DOHH2 (cell line): ENCODE results near the gene GAA.
A peak's percentile ranks its signal among the peaks of the same experiment; 100 is the strongest.

Experiments used
- H3F3A ChIP-seq: fragments of 200-600 bp; sonication (generic), shearing (Covaris generic); 2 replicates; pipeline ENCODE4 v1.6.0; 2016; ENCODE audit warnings: antibody characterized with exemption, mild to moderate bottlenecking; ENCODE audit not compliant: control insufficient read depth, insufficient read depth
- H3K27ac ChIP-seq: fragments of 200-600 bp; sonication (generic); 2 replicates; pipeline ENCODE4 v1.5.1; 2014; ENCODE audit warnings: low read depth, mild to moderate bottlenecking, low read length, moderate library complexity
- H3K27me3 ChIP-seq: fragments of 200-600 bp; sonication (generic); 2 replicates; pipeline ENCODE4 v1.6.1; 2014; ENCODE audit warnings: mild to moderate bottlenecking, low read length, mixed read lengths; ENCODE audit not compliant: control insufficient read depth
- H3K36me3 ChIP-seq: fragments of 200-600 bp; sonication (generic); 2 replicates; pipeline ENCODE4 v1.6.1; 2014; ENCODE audit warnings: mild to moderate bottlenecking, low read length, moderate library complexity, mixed read lengths; ENCODE audit not compliant: control insufficient read depth
- H3K4me1 ChIP-seq: fragments of 200-600 bp; sonication (generic); 2 replicates; pipeline ENCODE4 v1.6.1; 2014; ENCODE audit warnings: mild to moderate bottlenecking, low read length, mixed read lengths; ENCODE audit not compliant: control insufficient read depth
- H3K4me2 ChIP-seq: fragments of 200-600 bp; sonication (generic); 2 replicates; pipeline ENCODE4 v1.6.0; 2014; ENCODE audit warnings: mild to moderate bottlenecking, low read length, moderate library complexity
- H3K4me3 ChIP-seq: fragments of 200-600 bp; sonication (generic); 2 replicates; pipeline ENCODE4 v1.5.1; 2014; ENCODE audit warnings: mild to moderate bottlenecking, low read length, mixed read lengths
- H3K79me2 ChIP-seq: fragments of 200-600 bp; sonication (generic); 2 replicates; pipeline ENCODE4 v1.6.1; 2014; ENCODE audit warnings: mild to moderate bottlenecking, low read length, mixed read lengths; ENCODE audit not compliant: control insufficient read depth
- H3K9me2 ChIP-seq: fragments of 200-600 bp; sonication (generic); replicated peaks from 2 replicates; pipeline ENCODE4 v1.6.1; 2014; ENCODE audit warnings: mild to moderate bottlenecking, low read length, mixed read lengths; ENCODE audit not compliant: control insufficient read depth
- H3K9me3 ChIP-seq: fragments of 200-600 bp; sonication (generic); 2 replicates; pipeline ENCODE4 v1.6.1; 2014; ENCODE audit warnings: antibody characterized with exemption, low read length, mixed read lengths; ENCODE audit not compliant: control insufficient read depth, insufficient read depth
- H4K20me1 ChIP-seq: fragments of 200-600 bp; sonication (generic); 2 replicates; pipeline ENCODE4 v1.6.0; 2014; ENCODE audit warnings: low read depth, mild to moderate bottlenecking, antibody characterized with exemption, low read length, moderate library complexity; ENCODE audit not compliant: control insufficient read depth, insufficient read depth
- CTCF ChIP-seq: fragments of 200-600 bp; sonication (generic); IDR thresholded peaks from one replicate; pipeline ENCODE4 v1.5.1; 2014; ENCODE audit warnings: antibody characterized with exemption, mild to moderate bottlenecking, low read depth, low read length; ENCODE audit not compliant: poor library complexity, severe bottlenecking
- EZH2phosphoT487 ChIP-seq: fragments of 200-600 bp; sonication (generic); IDR thresholded peaks from 2 replicates; pipeline ENCODE4 v1.6.1; 2017; ENCODE audit warnings: borderline replicate concordance, mild to moderate bottlenecking, antibody characterized with exemption, low read length, moderate library complexity, mixed read lengths

Gene GAA

DNA sequence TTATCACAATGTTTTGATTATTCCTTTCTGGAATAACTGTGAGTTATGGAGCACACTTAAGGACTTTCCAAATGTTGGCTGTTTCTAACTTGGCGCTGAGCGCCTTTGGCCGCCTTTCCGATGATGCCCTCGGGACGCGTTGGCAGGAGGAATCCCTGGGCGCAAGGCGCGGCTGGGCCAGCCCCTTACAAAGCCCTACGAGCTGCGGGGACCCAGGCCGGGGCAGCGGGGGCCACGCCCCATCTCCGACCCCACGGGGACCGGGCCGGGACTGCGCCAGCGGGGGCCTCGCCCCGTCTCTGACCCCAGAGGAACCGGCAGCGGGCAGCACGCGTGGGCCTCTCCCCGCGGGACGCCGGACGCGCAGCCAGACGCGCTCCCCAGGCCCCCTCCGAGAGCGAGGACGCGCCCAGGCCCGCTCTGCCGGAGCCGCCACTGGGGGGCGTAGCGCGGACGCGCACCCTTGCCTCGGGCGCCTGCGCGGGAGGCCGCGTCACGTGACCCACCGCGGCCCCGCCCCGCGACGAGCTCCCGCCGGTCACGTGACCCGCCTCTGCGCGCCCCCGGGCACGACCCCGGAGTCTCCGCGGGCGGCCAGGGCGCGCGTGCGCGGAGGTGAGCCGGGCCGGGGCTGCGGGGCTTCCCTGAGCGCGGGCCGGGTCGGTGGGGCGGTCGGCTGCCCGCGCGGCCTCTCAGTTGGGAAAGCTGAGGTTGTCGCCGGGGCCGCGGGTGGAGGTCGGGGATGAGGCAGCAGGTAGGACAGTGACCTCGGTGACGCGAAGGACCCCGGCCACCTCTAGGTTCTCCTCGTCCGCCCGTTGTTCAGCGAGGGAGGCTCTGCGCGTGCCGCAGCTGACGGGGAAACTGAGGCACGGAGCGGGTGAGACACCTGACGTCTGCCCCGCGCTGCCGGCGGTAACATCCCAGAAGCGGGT, at the start of gene GAA:
Gene GAA (plus strand): TSS at position 571 of the 935 bp plus-strand sequence. CDS start 3,006 bp downstream, outside the sequence.
- Histone ChIP-seq H3K4me3 (peak within 1 kb of the TSS; percentile 95), H3K4me2 (peak within 1 kb of the TSS; percentile 100), H3K4me1 (peaks cover 24% of the 10 kb centered on the region), H3K36me3 (no peaks in the 10 kb centered on the region), H3F3A (peaks cover 5% of the 10 kb centered on the region), H4K20me1 (no peaks in the 10 kb centered on the region), H3K27me3 (no peaks in the 10 kb centered on the region), H3K9me3 (no peaks in the 10 kb centered on the region), H3K79me2 (peaks cover 3% of the 10 kb centered on the region; the same call in 1 of the 2 replicates), H3K27ac (no peak within 1 kb of the TSS), H3K9me2 (no peaks in the 10 kb centered on the region)
- TF ChIP-seq EZH2phosphoT487 (no peak), CTCF (peak; percentile 67)

DNA sequence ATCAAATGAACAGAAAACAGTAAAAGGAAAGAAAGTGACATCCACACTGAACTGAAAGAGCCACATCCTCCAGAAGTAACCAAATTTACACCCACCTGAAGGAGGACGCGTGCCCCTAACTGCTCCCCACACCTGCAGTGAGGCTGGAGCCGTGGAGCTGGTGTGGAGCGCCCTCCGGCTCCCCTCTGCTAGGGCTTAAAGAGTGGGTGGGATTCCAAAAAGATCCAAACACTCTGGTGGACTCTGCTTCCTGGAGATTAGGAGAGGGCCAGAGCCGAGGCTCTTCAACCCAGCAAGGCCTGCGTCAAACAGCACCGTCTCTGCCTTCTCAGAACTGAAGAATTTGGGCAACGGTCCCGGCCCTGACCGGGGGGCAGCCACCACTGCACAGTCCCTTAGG, 49.7 kb upstream of the GAA start:
- Histone ChIP-seq H3K27ac (no peak overlapping the region), H3K79me2 (no peaks in the 10 kb centered on the region), H3K4me1 (no peaks in the 10 kb centered on the region), H3K4me3 (no peak overlapping the region), H3K9me2 (no peaks in the 10 kb centered on the region), H4K20me1 (no peaks in the 10 kb centered on the region), H3K27me3 (no peaks in the 10 kb centered on the region), H3F3A (no peaks in the 10 kb centered on the region), H3K9me3 (no peaks in the 10 kb centered on the region), H3K4me2 (no peak overlapping the region), H3K36me3 (no peaks in the 10 kb centered on the region)
- TF ChIP-seq EZH2phosphoT487, result no peak
- no peak for TF ChIP-seq CTCF

GRCh38 chr17:80053102-80053501, 48.3 kb upstream of the GAA start:
- Histone ChIP-seq H3K27me3 (no peaks in the 10 kb centered on the region), H3K9me3 (no peaks in the 10 kb centered on the region), H3K4me2 (no peak overlapping the region), H3K4me1 (no peaks in the 10 kb centered on the region), H3K27ac (no peak overlapping the region), H3K79me2 (no peaks in the 10 kb centered on the region), H3K9me2 (no peaks in the 10 kb centered on the region), H3K4me3 (no peak overlapping the region), H3K36me3 (no peaks in the 10 kb centered on the region), H4K20me1 (no peaks in the 10 kb centered on the region), H3F3A (no peaks in the 10 kb centered on the region)
- TF ChIP-seq CTCF (no peak), EZH2phosphoT487 (no peak)
